ENCODE data around the gene PIK3CG. TPM values are rescaled to one million over a fixed set of nuclear protein-coding genes. Genes with fewer than 3 reads are reported as not detected.
"Not testable (repeated sequence)": the region's sequence is repeated elsewhere in the genome, so short reads cannot be mapped to it uniquely, and the experiment has no call there.

PIK3CG gene
- total RNA-seq, 1 donor from 2014 or later = 2.0 TPM

- Histone ChIP-seq H3K27me3 (no peaks in the 10 kb centered on the region), H3K4me3 (no peak overlapping the region), H3K4me1 (no peaks in the 10 kb centered on the region), H3K9me3 (no peaks in the 10 kb centered on the region), H3K36me3 (no peaks in the 10 kb centered on the region), H3K27ac (no peak overlapping the region)
- DNase-seq (ENCODE audit: low spot score in 2 of 2) = no peak
- TF ChIP-seq CTCF (IDR thresholded peaks at IDR 0.05) = no peak
- intact Hi-C loops (cut with DNase I) = no loop called here
Observed at GRCh38 chr7:106936236-106936635, 71.2 kb downstream of the PIK3CG start.

- H3K27me3 ChIP-seq; H3K9me3 ChIP-seq; DNase-seq (ENCODE audit: low spot score in 2 of 2); H3K4me3 ChIP-seq; H3K4me1 ChIP-seq; H3K36me3 ChIP-seq; H3K27ac ChIP-seq; intact Hi-C loops (cut with DNase I): not testable (repeated sequence)
Observed at GRCh38 chr7:106938122-106938521, 73.0 kb downstream of the PIK3CG start.

- DNase-seq (ENCODE audit: low spot score in 2 of 2) = no peak
- no peaks in the 10 kb centered on the region for H3K4me1 ChIP-seq
- no peak overlapping the region for H3K4me3 ChIP-seq
- TF ChIP-seq CTCF (IDR thresholded peaks at IDR 0.05) = no peak
- no peaks in the 10 kb centered on the region for H3K9me3 ChIP-seq
- intact Hi-C loops (cut with DNase I) = no loop called here
- H3K36me3 ChIP-seq = no peaks in the 10 kb centered on the region
- H3K27me3 ChIP-seq = no peaks in the 10 kb centered on the region
- no peak overlapping the region for H3K27ac ChIP-seq
Observed at GRCh38 chr7:106938803-106939202, 73.7 kb downstream of the PIK3CG start.

- Histone ChIP-seq H3K9me3 (no peaks in the 10 kb centered on the region), H3K4me3 (no peak overlapping the region), H3K36me3 (no peaks in the 10 kb centered on the region), H3K27ac (no peak overlapping the region), H3K27me3 (no peaks in the 10 kb centered on the region), H3K4me1 (no peaks in the 10 kb centered on the region)
- intact Hi-C loops (cut with DNase I) = no loop called here
- no peak for TF ChIP-seq CTCF (IDR thresholded peaks at IDR 0.05)
- DNase-seq (ENCODE audit: low spot score in 2 of 2) = no peak
Observed at GRCh38 chr7:106944035-106944665, 79.1 kb downstream of the PIK3CG start.

- H3K4me1 ChIP-seq = no peaks in the 10 kb centered on the region
- intact Hi-C loops (cut with DNase I) = loop anchor here (5.0 kb wide), 1 partner anchor 205 kb away; no protein-coding TSS in a partner anchor
- peak in 1 of 3 experiments; percentile 39 for TF ChIP-seq CTCF (IDR thresholded peaks at IDR 0.05)
- DNase-seq (ENCODE audit: low spot score in 2 of 2) = no peak
- no peak overlapping the region for H3K4me3 ChIP-seq
- H3K9me3 ChIP-seq = no peaks in the 10 kb centered on the region
- H3K27me3 ChIP-seq = no peaks in the 10 kb centered on the region
- H3K36me3 ChIP-seq = no peaks in the 10 kb centered on the region
- no peak overlapping the region for H3K27ac ChIP-seq
Observed at GRCh38 chr7:106947244-106947728, 82.2 kb downstream of the PIK3CG start.

- H3K36me3 ChIP-seq = no peaks in the 10 kb centered on the region
- intact Hi-C loops (cut with DNase I) = no loop called here
Observed at GRCh38 chr7:106952001-106952657, 87.0 kb downstream of the PIK3CG start.

More at GRCh38 chr7:106952001-106952657, 87.0 kb downstream of the PIK3CG start:
- H3K27me3 ChIP-seq = no peaks in the 10 kb centered on the region
- H3K4me1 ChIP-seq = no peaks in the 10 kb centered on the region
- H3K4me3 ChIP-seq = no peak overlapping the region
- H3K9me3 ChIP-seq = peaks cover 0 to 3% of the 10 kb centered on the region in 2 donors
- no peak for DNase-seq (ENCODE audit: low spot score in 2 of 2)
- no peak for TF ChIP-seq CTCF (IDR thresholded peaks at IDR 0.05)
- H3K27ac ChIP-seq = no peak overlapping the region

Measured in ascending aorta (tissue), 2 donors.